SK-MEL-5 (cell line): ENCODE measurements around the gene C10orf143. TPM values are rescaled to one million over a fixed set of nuclear protein-coding genes. Genes with fewer than 3 reads are reported as not detected.

Experiments used
- DNase-seq: peaks from one replicate; pipeline ENCODE4 v3.0.0-alpha.2; 2016; ENCODE audit warnings: low read depth, low spot score
- in situ Hi-C: cut with HindIII; loops from 2 replicates; pipeline ENCODE4 v1.10.0; 2016; ENCODE audit warnings: low sequenced_read_pairs, high pct_unique_total_duplicates, low pct_unique_long_range_greater_than_20kb
- total RNA-seq: library from RNA; depleted of rRNA; stranded (reverse); fragments of >200 nt; shearing (Covaris generic); gene quantifications from 2 replicates; pipeline ENCODE4 v1.2.3, GENCODE V29; 2014

C10orf143 gene
- total RNA-seq, 1 experiment from 2014 or later: 0.42 TPM

- DNase-seq: no peak
- in situ Hi-C loops: no loop called here
Measured at GRCh38 chr10:130044067-130045061, 66.3 kb downstream of the C10orf143 start.

- DNase-seq: no peak
- in situ Hi-C loops: no loop called here
Measured at GRCh38 chr10:130043491-130043890, 67.1 kb downstream of the C10orf143 start.

- DNase-seq: no peak
- in situ Hi-C loops: no loop called here
Measured at GRCh38 chr10:130042381-130042780, 68.2 kb downstream of the C10orf143 start.

GRCh38 chr10:130041451-130042371 is 68.9 kb downstream of the C10orf143 start:
- in situ Hi-C loops: no loop called here
- no peak for DNase-seq

GRCh38 chr10:130040817-130041330 is 69.8 kb downstream of the C10orf143 start:
- no peak for DNase-seq
- in situ Hi-C loops: no loop called here

- no peak for DNase-seq
- in situ Hi-C loops: no loop called here
Measured at GRCh38 chr10:130040351-130040750, 70.3 kb downstream of the C10orf143 start.

- in situ Hi-C loops: no loop called here
- DNase-seq: no peak
Measured at GRCh38 chr10:130039141-130039540, 71.5 kb downstream of the C10orf143 start.

- in situ Hi-C loops: no loop called here
- no peak for DNase-seq
Measured at GRCh38 chr10:130038611-130039109, 72.0 kb downstream of the C10orf143 start.

GRCh38 chr10:130038019-130038555 is 72.5 kb downstream of the C10orf143 start:
- in situ Hi-C loops: no loop called here

GRCh38 chr10:130037169-130037661 is 73.4 kb downstream of the C10orf143 start:
- in situ Hi-C loops: no loop called here
- no peak for DNase-seq

More at GRCh38 chr10:130038019-130038555, 72.5 kb downstream of the C10orf143 start:
- DNase-seq: no peak

GRCh38 chr10:130036296-130037065 is 74.1 kb downstream of the C10orf143 start:
- DNase-seq: no peak
- in situ Hi-C loops: no loop called here

GRCh38 chr10:130029209-130029608 is 81.4 kb downstream of the C10orf143 start:
- in situ Hi-C loops: no loop called here
- DNase-seq: no peak

GRCh38 chr10:130028465-130028819 is 82.2 kb downstream of the C10orf143 start:
- DNase-seq: no peak
- in situ Hi-C loops: no loop called here

- DNase-seq: peak; percentile 30
- in situ Hi-C loops: no loop called here
Measured at GRCh38 chr10:130027716-130028464, 82.7 kb downstream of the C10orf143 start.

- in situ Hi-C loops: no loop called here
Measured at GRCh38 chr10:130026670-130027456, 83.8 kb downstream of the C10orf143 start.

More at GRCh38 chr10:130026670-130027456, 83.8 kb downstream of the C10orf143 start:
- DNase-seq: no peak
